Stomach (tissue), 4 donors: ENCODE results near the gene DCAKD.

Experiments
- CTCF ChIP-seq, 7 experiments: fragments of 450-650 bp in 4 of 7; fragments of 200-600 bp in 3 of 7; sonication (generic) in 3 of 7; IDR thresholded peaks; one replicate each; pipeline ENCODE4 v1.5.1; 2016 to 2019; ENCODE audit warnings: antibody characterized with exemption in 7 of 7, control low read depth in 2 of 7, mild to moderate bottlenecking in 1 of 7
- EP300 ChIP-seq: sonication (generic); formaldehyde crosslinking; IDR thresholded peaks from one replicate; pipeline ENCODE4 v1.6.1; 2017; ENCODE audit warnings: antibody characterized with exemption

DNA sequence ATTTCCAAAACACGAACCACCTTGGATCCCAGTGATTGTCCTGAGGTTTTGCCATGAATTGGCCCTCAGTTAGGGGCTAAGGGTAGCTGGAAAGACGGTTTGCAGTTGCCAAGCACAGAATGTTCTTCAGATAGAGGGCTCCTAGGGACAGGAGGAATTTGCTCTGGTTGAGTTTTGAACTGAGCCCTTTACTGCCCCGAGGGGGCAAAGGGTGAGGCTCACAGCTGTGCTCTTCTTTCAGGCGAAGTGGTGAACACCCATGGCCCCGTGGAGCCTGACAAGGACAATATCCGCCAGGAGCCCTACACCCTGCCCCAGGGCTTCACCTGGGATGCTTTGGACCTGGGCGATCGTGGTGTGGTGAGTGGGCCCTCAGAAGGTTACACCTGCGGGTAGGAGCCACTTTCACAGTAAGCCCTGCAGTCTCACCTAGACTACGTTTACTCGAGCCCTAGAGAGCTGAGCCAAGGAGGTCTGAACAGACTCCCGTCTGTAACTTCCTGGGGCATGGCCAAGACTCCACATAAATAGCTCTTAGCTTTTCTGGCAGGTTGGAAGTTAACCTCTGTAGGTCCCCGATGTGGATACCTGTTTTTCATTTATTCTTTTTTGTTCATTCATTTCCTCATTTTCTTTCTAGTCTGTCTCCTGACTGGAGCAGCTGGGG, 42.1 kb upstream of the DCAKD start:
- TF ChIP-seq CTCF (IDR thresholded peaks at IDR 0.05) = no peak
- TF ChIP-seq EP300 = peak; percentile 62
